HepG2 (cell line): ENCODE results near the gene GSPT1. TPM values are rescaled to one million over a fixed set of nuclear protein-coding genes. Genes with fewer than 3 reads are reported as not detected.
A peak's percentile ranks its signal among the peaks of the same experiment; 100 is the strongest.

ENCODE experiments used
- BCL6 ChIP-seq: IDR thresholded peaks from 2 replicates; pipeline ENCODE4 v1.6.1; 2016; ENCODE audit warnings: missing genetic modification reagents, missing compliant biosample characterization
- CERS6 ChIP-seq: sonication (generic); formaldehyde crosslinking; IDR thresholded peaks from 2 replicates; pipeline ENCODE4 v1.5.0; 2020; ENCODE audit warnings: missing genetic modification reagents
- CREM ChIP-seq, 2 experiments: sonication (generic) in 1 of 2; formaldehyde crosslinking in 1 of 2; IDR thresholded peaks; 2 replicates each; pipeline versions ENCODE4 v1.4.0 to v1.6.1; 2016 to 2020; ENCODE audit warnings: antibody characterized with exemption in 1 of 2, mild to moderate bottlenecking in 1 of 2, missing genetic modification reagents in 1 of 2
- ETV6 ChIP-seq: sonication (generic); formaldehyde crosslinking; conservative IDR thresholded peaks from 2 replicates; pipeline ENCODE4 v1.4.0; 2020; ENCODE audit warnings: missing genetic modification reagents
- KDM2A ChIP-seq: sonication (generic); formaldehyde crosslinking; IDR thresholded peaks from 2 replicates; pipeline ENCODE4 v1.4.0; 2020; ENCODE audit warnings: low read depth, missing genetic modification reagents, borderline replicate concordance
- KLF11 ChIP-seq: IDR thresholded peaks from 2 replicates; pipeline ENCODE4 v1.6.1; 2016; ENCODE audit warnings: missing compliant biosample characterization
- LBX2 ChIP-seq: sonication (generic); formaldehyde crosslinking; IDR thresholded peaks from 2 replicates; pipeline ENCODE4 v1.5.0; 2020; ENCODE audit warnings: missing genetic modification reagents, mild to moderate bottlenecking, borderline replicate concordance
- MED1 ChIP-seq: sonication (generic); formaldehyde crosslinking; IDR thresholded peaks from 2 replicates; pipeline ENCODE4 v1.4.0; 2020; ENCODE audit warnings: missing genetic modification reagents
- MNT ChIP-seq: fragments of 450-650 bp; IDR thresholded peaks from 2 replicates; pipeline ENCODE4 v1.6.1; 2016
- MZF1 ChIP-seq: sonication (generic); formaldehyde crosslinking; IDR thresholded peaks from 2 replicates; pipeline ENCODE4 v1.8.1; 2023; ENCODE audit warnings: mild to moderate bottlenecking, missing genetic modification reagents, borderline replicate concordance
- POLR2A ChIP-seq, 2 experiments: IDR thresholded peaks; 2 replicates each; pipeline ENCODE4 v1.6.1; 2011; ENCODE audit warnings: low read depth in 2 of 2, low read length in 2 of 2, mild to moderate bottlenecking in 1 of 2, moderate library complexity in 1 of 2; ENCODE audit not compliant: insufficient read depth in 1 of 2
- PTBP1 ChIP-seq: fragments of 200-400 bp; formaldehyde crosslinking; IDR thresholded peaks from 2 replicates; pipeline ENCODE4 v1.6.1; 2018; ENCODE audit warnings: low read length, low read depth; ENCODE audit not compliant: poor library complexity, severe bottlenecking
- SRY ChIP-seq: sonication (generic); formaldehyde crosslinking; IDR thresholded peaks from 2 replicates; pipeline ENCODE4 v1.8.0; 2022; ENCODE audit warnings: mild to moderate bottlenecking, missing genetic modification reagents
- TARDBP ChIP-seq: sonication (generic); formaldehyde crosslinking; IDR thresholded peaks from 2 replicates; pipeline ENCODE4 v1.8.0; 2022; ENCODE audit warnings: mild to moderate bottlenecking, missing genetic modification reagents
- ZBTB33 ChIP-seq: sonication (generic); formaldehyde crosslinking; IDR thresholded peaks from 2 replicates; pipeline ENCODE4 v1.4.0; 2020; ENCODE audit warnings: missing genetic modification reagents
- ZBTB49 ChIP-seq: sonication (generic); formaldehyde crosslinking; IDR thresholded peaks from 2 replicates; pipeline ENCODE4 v1.4.0; 2020; ENCODE audit warnings: missing genetic modification reagents, borderline replicate concordance
- ZFP1 ChIP-seq: IDR thresholded peaks from 2 replicates; pipeline ENCODE4 v1.6.1; 2016
- ZNF44 ChIP-seq: sonication (generic); formaldehyde crosslinking; IDR thresholded peaks from 2 replicates; pipeline ENCODE4 v1.5.1; 2020; ENCODE audit warnings: mild to moderate bottlenecking, missing genetic modification reagents
- ZNF460 ChIP-seq: sonication (generic); formaldehyde crosslinking; IDR thresholded peaks from 2 replicates; pipeline ENCODE4 v1.5.1; 2020; ENCODE audit warnings: missing genetic modification reagents, mild to moderate bottlenecking, borderline replicate concordance
- ZNF567 ChIP-seq: sonication (generic); formaldehyde crosslinking; IDR thresholded peaks from 2 replicates; pipeline ENCODE4 v1.8.1; 2023; ENCODE audit warnings: mild to moderate bottlenecking, missing genetic modification reagents, borderline replicate concordance
- ZNF788 ChIP-seq: sonication (generic); formaldehyde crosslinking; IDR thresholded peaks from 2 replicates; pipeline ENCODE4 v1.5.0; 2020; ENCODE audit warnings: mild to moderate bottlenecking, missing genetic modification reagents, borderline replicate concordance
- ZNF879 ChIP-seq: sonication (generic); formaldehyde crosslinking; IDR thresholded peaks from 2 replicates; pipeline ENCODE4 v1.8.1; 2023; ENCODE audit warnings: missing genetic modification reagents
- ZSCAN9 ChIP-seq: IDR thresholded peaks from 2 replicates; pipeline ENCODE4 v1.6.1; 2016; ENCODE audit warnings: borderline replicate concordance
- polyA plus RNA-seq, 8 experiments: library from polyadenylated mRNA; depleted of rRNA in 3 of 8; stranded (reverse) in 7 of 8; unstranded in 1 of 8; fragments of >200 nt; fragmentation: Illumina TruSeq in 4 of 8; extraction: Trizol in 4 of 8; gene quantifications; 2 replicates each; pipeline versions ENCODE4 v1.2.1 to v1.2.3, GENCODE V29; 2011 to 2016; ENCODE audit warnings: low read depth in 4 of 8, missing spikeins in 1 of 8, mixed read lengths in 1 of 8; ENCODE audit not compliant: insufficient read depth in 1 of 8
- total RNA-seq, 5 experiments: library from RNA; depleted of rRNA; stranded (reverse); fragments of >200 nt; fragmentation: Illumina TruSeq; extraction: Trizol; gene quantifications; 2 replicates each; pipeline ENCODE4 v1.2.3, GENCODE V29; 2016; ENCODE audit warnings: low read depth in 1 of 5

Gene GSPT1
- total and polyA plus RNA-seq, 2 of the 13 experiments (the other 11 are each of a cell fraction or from before 2014, with no cell fraction given), result 120 to 316 TPM

DNA sequence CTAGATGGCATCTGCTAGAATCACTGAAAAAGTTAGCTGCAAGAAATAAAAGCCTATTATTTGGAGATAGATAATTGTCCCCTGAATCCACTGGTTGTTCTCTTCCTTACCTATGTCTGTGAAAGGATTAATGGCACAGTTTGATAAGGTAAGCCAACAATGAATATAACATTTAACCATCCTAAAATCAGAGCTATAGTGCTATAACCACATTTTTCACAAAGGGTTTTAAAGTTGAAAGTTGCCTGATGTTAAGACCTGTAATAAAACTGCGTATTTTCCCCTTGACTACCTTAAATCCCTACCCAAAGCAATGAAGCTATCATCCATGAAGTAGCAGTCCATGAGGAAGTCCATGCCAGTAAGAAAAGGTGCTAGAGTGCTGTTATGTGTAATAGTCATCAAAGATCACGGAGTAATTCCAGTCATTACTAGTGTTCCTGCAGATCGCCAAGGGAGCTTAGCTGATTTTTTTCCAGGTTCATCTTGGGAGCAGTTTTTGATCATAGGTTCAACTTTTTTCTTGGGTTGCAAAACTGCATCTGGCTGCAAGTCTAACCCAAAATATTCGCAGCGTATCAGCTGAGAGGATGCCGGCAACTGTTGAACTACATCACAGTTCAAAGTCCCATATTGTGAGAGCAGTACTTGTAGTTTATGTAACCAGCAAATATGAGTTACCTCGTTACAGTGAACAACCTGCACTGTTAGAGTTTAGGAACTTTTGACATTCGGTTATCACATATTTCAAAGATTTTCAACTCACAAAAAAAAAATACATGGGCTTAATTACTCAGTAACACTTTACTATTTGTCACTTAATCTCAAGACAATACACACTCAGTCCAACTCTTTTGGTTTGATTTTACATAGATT, 46.2 kb downstream of the GSPT1 start (continued):
- TF ChIP-seq ZNF460 (CRISPR knock-in tag) (no peak), LBX2 (no peak), CERS6 (no peak), MZF1 (CRISPR knock-in tag) (no peak), ZNF44 (CRISPR knock-in tag) (no peak), ZSCAN9 (CRISPR knock-in tag) (peak; percentile 72; the same call in 1 of the 2 replicates), ZNF879 (CRISPR knock-in tag) (no peak), ETV6 (no peak), PTBP1 (no peak), ZBTB49 (CRISPR knock-in tag) (peak; percentile 76; the same call in 1 of the 2 replicates), ZBTB33 (0 out of 2 replicates have a peak, but pooled peaks have one; percentile 20), MED1 (CRISPR knock-in tag) (peak; percentile 69), KDM2A (CRISPR knock-in tag) (no peak; the same call in 1 of the 2 replicates), TARDBP (CRISPR knock-in tag) (peak; percentile 62), BCL6 (CRISPR knock-in tag) (peak; percentile 70), POLR2A (IDR thresholded peaks at IDR 0.05; ENCODE audit: insufficient read depth in 1 of 2, low read depth in 2 of 2, low read length in 2 of 2) (peak in 1 of 2 experiments; percentile 50; a peak in 2 of 4 replicates), ZNF567 (CRISPR knock-in tag) (no peak), SRY (CRISPR knock-in tag) (no peak), KLF11 (no peak; the same call in 1 of the 2 replicates), ZNF788 (no peak), CREM (IDR thresholded peaks at IDR 0.05) (peak; percentile 62), CREM (CRISPR knock-in tag; IDR thresholded peaks at IDR 0.05) (no peak), ZFP1 (no peak), MNT (no peak)
